Measurements from ENCODE around the gene BTF3L4. TPM values are rescaled to one million over a fixed set of nuclear protein-coding genes. Genes with fewer than 3 reads are reported as not detected.

BTF3L4 gene
- total RNA-seq, 1 donor from 2014 or later, result 74.0 TPM

Other genes with a start within 250 kb of the BTF3L4 start
- gene NRDC, start 177.6 kb upstream of the BTF3L4 start, total RNA-seq, result 131 to 133 TPM (median 132 TPM) in 3 replicates
- 3.8 to 4.0 TPM (median 3.9 TPM) in 3 replicates for gene RAB3B, start 65.6 kb upstream of the BTF3L4 start, total RNA-seq
- gene KTI12, start 22.5 kb upstream of the BTF3L4 start, total RNA-seq, result 8.2 to 9.4 TPM (median 8.5 TPM) in 3 replicates
- gene TXNDC12, start 1.1 kb upstream of the BTF3L4 start, total RNA-seq, result 46.7 to 53.9 TPM (median 47.8 TPM) in 3 replicates
- 30.5 to 33.3 TPM (median 31.3 TPM) in 3 replicates for gene ZFYVE9, start 85.8 kb downstream of the BTF3L4 start, total RNA-seq